Mesenchymal stem cell (in vitro differentiated cells and primary cell): Measurements from ENCODE around the gene BTBD17.

Experiments used
- DNase-seq: peaks from one replicate; pipeline ENCODE4 v3.0.0-alpha.2; 2013
- H2AFZ ChIP-seq: one replicate; pipeline ENCODE4 v1.6.1; 2013; ENCODE audit warnings: low read depth, mild to moderate bottlenecking, control low read depth, inconsistent platforms, low read length, moderate library complexity
- H2AK5ac ChIP-seq: 2 replicates; pipeline ENCODE4 v1.6.1; 2013; ENCODE audit warnings: low read length, moderate library complexity, mild to moderate bottlenecking, inconsistent platforms; ENCODE audit not compliant: severe bottlenecking
- H2BK120ac ChIP-seq: one replicate; pipeline ENCODE4 v1.6.1; 2013; ENCODE audit warnings: low read depth, mild to moderate bottlenecking, inconsistent platforms, low read length, moderate library complexity
- H2BK12ac ChIP-seq, 2 experiments: one replicate each; pipeline ENCODE4 v1.6.1; 2013; ENCODE audit warnings: inconsistent platforms in 2 of 2, low read length in 2 of 2, mild to moderate bottlenecking in 2 of 2, moderate library complexity in 2 of 2, control low read depth in 1 of 2
- H2BK15ac ChIP-seq: one replicate; pipeline ENCODE4 v1.6.1; 2013; ENCODE audit warnings: mild to moderate bottlenecking, low read depth, inconsistent platforms; ENCODE audit not compliant: poor library complexity, severe bottlenecking
- H2BK5ac ChIP-seq: 2 replicates; pipeline ENCODE4 v1.6.1; 2013; ENCODE audit warnings: low read depth, mild to moderate bottlenecking, low read length, control low read depth, inconsistent platforms; ENCODE audit not compliant: poor library complexity, severe bottlenecking
- H3K14ac ChIP-seq, 2 experiments: one replicate each; pipeline ENCODE4 v1.6.1; 2013; ENCODE audit warnings: inconsistent platforms in 2 of 2, low read length in 2 of 2, control low read depth in 1 of 2, mild to moderate bottlenecking in 1 of 2, moderate library complexity in 1 of 2
- H3K18ac ChIP-seq, 2 experiments: one replicate each; pipeline ENCODE4 v1.6.1; 2013; ENCODE audit warnings: inconsistent platforms in 2 of 2, low read length in 2 of 2, control low read depth in 1 of 2, low read depth in 1 of 2, mild to moderate bottlenecking in 1 of 2
- H3K23ac ChIP-seq, 2 experiments: one replicate each; pipeline ENCODE4 v1.6.1; 2013; ENCODE audit warnings: inconsistent platforms in 2 of 2, low read length in 2 of 2, mild to moderate bottlenecking in 2 of 2, moderate library complexity in 2 of 2, control low read depth in 1 of 2
- H3K27ac ChIP-seq: 2 replicates; pipeline ENCODE4 v1.5.1; 2013; ENCODE audit warnings: mild to moderate bottlenecking, moderate library complexity, low read length, control low read depth, inconsistent platforms; ENCODE audit not compliant: poor library complexity, severe bottlenecking
- H3K27me3 ChIP-seq, 2 experiments: 2 replicates each; pipeline versions ENCODE4 v1.6.1 to v1.7.0; 2013; ENCODE audit warnings: low read length in 2 of 2, mild to moderate bottlenecking in 2 of 2, moderate library complexity in 2 of 2, control low read depth in 1 of 2, inconsistent platforms in 1 of 2; ENCODE audit not compliant: control insufficient read depth in 1 of 2, insufficient read depth in 1 of 2
- H3K36me3 ChIP-seq, 2 experiments: 2 replicates each; pipeline versions ENCODE4 v1.6.1 to v1.7.0; 2013; ENCODE audit warnings: low read length in 2 of 2, control low read depth in 1 of 2, inconsistent platforms in 1 of 2, low read depth in 1 of 2, mild to moderate bottlenecking in 1 of 2; ENCODE audit not compliant: insufficient read depth in 2 of 2, control insufficient read depth in 1 of 2
- H3K4ac ChIP-seq, 2 experiments: one replicate each; pipeline ENCODE4 v1.6.1; 2013; ENCODE audit warnings: inconsistent platforms in 2 of 2, low read length in 2 of 2, mild to moderate bottlenecking in 2 of 2, moderate library complexity in 2 of 2, control low read depth in 1 of 2, low read depth in 1 of 2
- H3K4me1 ChIP-seq: 2 replicates; pipeline ENCODE4 v1.6.1; 2013; ENCODE audit warnings: low read depth, low read length, control low read depth; ENCODE audit not compliant: control insufficient read depth, insufficient read depth
- H3K4me2 ChIP-seq: 2 replicates; pipeline ENCODE4 v1.6.1; 2013; ENCODE audit warnings: low read length, mild to moderate bottlenecking, inconsistent platforms; ENCODE audit not compliant: poor library complexity, severe bottlenecking
- H3K4me3 ChIP-seq, 2 experiments: 2 replicates each; pipeline versions ENCODE4 v1.5.1 to v1.7.0; 2013; ENCODE audit warnings: low read length in 2 of 2, mild to moderate bottlenecking in 2 of 2, control low read depth in 1 of 2, low read depth in 1 of 2; ENCODE audit not compliant: insufficient read depth in 1 of 2
- H3K79me1 ChIP-seq: replicated peaks from 2 replicates; pipeline ENCODE4 v1.6.1; 2013; ENCODE audit warnings: mild to moderate bottlenecking, control low read depth, low read length, inconsistent platforms; ENCODE audit not compliant: poor library complexity, severe bottlenecking
- H3K9ac ChIP-seq: 2 replicates; pipeline ENCODE4 v1.7.0; 2013; ENCODE audit warnings: mild to moderate bottlenecking, low read length, moderate library complexity
- H3K9me3 ChIP-seq: 2 replicates; pipeline ENCODE4 v1.7.0; 2013; ENCODE audit warnings: mild to moderate bottlenecking, low read length; ENCODE audit not compliant: control insufficient read depth
- H4K8ac ChIP-seq: one replicate; pipeline ENCODE4 v1.6.1; 2013; ENCODE audit warnings: inconsistent platforms, mild to moderate bottlenecking, low read length, moderate library complexity
- H4K91ac ChIP-seq: one replicate; pipeline ENCODE4 v1.6.1; 2013; ENCODE audit warnings: mild to moderate bottlenecking, low read length, inconsistent platforms
- WGBS: methylation state at CpG from one replicate; pipeline ENCODE4 v1.1.7; 2013; ENCODE audit warnings: mixed read lengths; 5-methylcytosine and 5-hydroxymethylcytosine counted together

BTBD17 gene

GRCh38 chr17:74325376-74325742 lies 36.3 kb downstream of the BTBD17 start:
- Histone ChIP-seq H4K8ac (no peak overlapping the region), H3K4me3 (no peak overlapping the region), H3K79me1 (no peaks in the 10 kb centered on the region), H3K4me1 (peaks cover 10% of the 10 kb centered on the region), H3K4me2 (no peak overlapping the region), H2AK5ac (no peak overlapping the region), H3K23ac (no peak overlapping the region), H3K4ac (no peak overlapping the region), H3K18ac (no peak overlapping the region), H2BK12ac (no peak overlapping the region), H3K36me3 (no peaks in the 10 kb centered on the region), H4K91ac (no peak overlapping the region), H3K27ac (no peak overlapping the region), H2BK5ac (no peak overlapping the region), H3K9ac (no peak overlapping the region), H2BK120ac (no peak overlapping the region), H2BK15ac (no peak overlapping the region), H3K9me3 (peaks cover 4% of the 10 kb centered on the region), H3K27me3 (peaks cover 55 to 73% of the 10 kb centered on the region in 2 experiments), H3K14ac (no peak overlapping the region), H2AFZ (no peak overlapping the region)
- 50% methylated on average over 11 of the region's 11 CpGs for WGBS
- no peak for DNase-seq

- no peaks in the 10 kb centered on the region for H3K36me3 ChIP-seq
- H2AFZ ChIP-seq: no peak overlapping the region
- no peak overlapping the region for H3K9ac ChIP-seq
- peaks cover 50 to 73% of the 10 kb centered on the region in 2 experiments for H3K27me3 ChIP-seq
- H4K91ac ChIP-seq: no peak overlapping the region
- 90% methylated on average over 6 of the region's 6 CpGs for WGBS
- no peak overlapping the region for H2BK15ac ChIP-seq
- no peaks in the 10 kb centered on the region for H3K79me1 ChIP-seq
- no peak overlapping the region for H3K27ac ChIP-seq
- H3K4ac ChIP-seq: no peak overlapping the region
- H3K9me3 ChIP-seq: peaks cover 4% of the 10 kb centered on the region
- H4K8ac ChIP-seq: no peak overlapping the region
- H3K4me1 ChIP-seq: peaks cover 10% of the 10 kb centered on the region
- H2BK120ac ChIP-seq: no peak overlapping the region
- no peak for DNase-seq
- H2BK12ac ChIP-seq: no peak overlapping the region
- H3K23ac ChIP-seq: no peak overlapping the region
- H3K18ac ChIP-seq: no peak overlapping the region
- H2AK5ac ChIP-seq: no peak overlapping the region
- no peak overlapping the region for H3K14ac ChIP-seq
- H3K4me2 ChIP-seq: no peak overlapping the region
- H3K4me3 ChIP-seq: no peak overlapping the region
- H2BK5ac ChIP-seq: no peak overlapping the region
Observed at GRCh38 chr17:74324521-74324920, 37.1 kb downstream of the BTBD17 start.

GRCh38 chr17:74318391-74318790 lies 43.3 kb downstream of the BTBD17 start:
- Histone ChIP-seq H4K8ac (no peak overlapping the region), H4K91ac (no peak overlapping the region), H3K27ac (no peak overlapping the region), H2BK5ac (no peak overlapping the region), H2BK15ac (no peak overlapping the region), H3K4me2 (no peak overlapping the region), H3K9me3 (peaks cover 4% of the 10 kb centered on the region), H3K4me3 (no peak overlapping the region), H2AK5ac (no peak overlapping the region), H3K23ac (no peak overlapping the region), H2BK12ac (no peak overlapping the region), H3K4me1 (no peaks in the 10 kb centered on the region), H3K36me3 (no peaks in the 10 kb centered on the region), H3K4ac (no peak overlapping the region), H3K27me3 (peaks cover 16 to 45% of the 10 kb centered on the region in 2 experiments), H3K79me1 (no peaks in the 10 kb centered on the region), H2BK120ac (no peak overlapping the region), H2AFZ (no peak overlapping the region), H3K9ac (no peak overlapping the region), H3K14ac (no peak overlapping the region), H3K18ac (no peak overlapping the region)
- DNase-seq: no peak
- WGBS: 91% methylated on average over 10 of the region's 10 CpGs

GRCh38 chr17:74317071-74317470 lies 44.6 kb downstream of the BTBD17 start:
- Histone ChIP-seq H2BK12ac (no peak overlapping the region), H3K9me3 (peaks cover 3% of the 10 kb centered on the region), H3K18ac (no peak overlapping the region), H3K36me3 (no peaks in the 10 kb centered on the region), H2AK5ac (no peak overlapping the region), H2AFZ (no peak overlapping the region), H3K4me3 (no peak overlapping the region), H3K23ac (no peak overlapping the region), H3K79me1 (no peaks in the 10 kb centered on the region), H3K14ac (no peak overlapping the region), H2BK15ac (no peak overlapping the region), H3K27me3 (peaks cover 12 to 50% of the 10 kb centered on the region in 2 experiments), H4K8ac (no peak overlapping the region), H3K27ac (no peak overlapping the region), H2BK5ac (no peak overlapping the region), H4K91ac (no peak overlapping the region), H2BK120ac (no peak overlapping the region), H3K4me1 (no peaks in the 10 kb centered on the region), H3K4me2 (no peak overlapping the region), H3K4ac (no peak overlapping the region), H3K9ac (no peak overlapping the region)
- DNase-seq: no peak
- WGBS: 78% methylated on average over 16 of the region's 16 CpGs
